T-helper 1 cell treated with Interleukin-12 subunit alpha and Interleukin-12 subunit beta and Interleukin-4 antibody, amounts not matched to agents 30 μg/mL and 1 μg/mL, for 36 hours (primary cell): ENCODE data around the gene PRKG1.
A peak's percentile ranks its signal among the peaks of the same experiment; 100 is the strongest.
"Not testable (repeated sequence)": the region's sequence is repeated elsewhere in the genome, so short reads cannot be mapped to it uniquely, and the experiment has no call there.

ENCODE experiments used
- H3K27ac Mint-ChIP-seq: one replicate; pipeline ENCODE4 v1.8.0; 2021; ENCODE audit warnings: mild to moderate bottlenecking, mixed read lengths
- H3K27me3 Mint-ChIP-seq: one replicate; pipeline ENCODE4 v1.8.0; 2021; ENCODE audit warnings: low read depth, mixed read lengths
- H3K36me3 Mint-ChIP-seq: one replicate; pipeline ENCODE4 v1.8.0; 2021; ENCODE audit warnings: low read depth, mixed read lengths
- H3K4me1 Mint-ChIP-seq: one replicate; pipeline ENCODE4 v1.8.0; 2021; ENCODE audit warnings: low read depth, mixed read lengths
- H3K4me3 Mint-ChIP-seq: one replicate; pipeline ENCODE4 v1.8.0; 2021; ENCODE audit warnings: mild to moderate bottlenecking, moderate library complexity, mixed read lengths
- H3K9me3 Mint-ChIP-seq: one replicate; pipeline ENCODE4 v1.8.0; 2021; ENCODE audit warnings: mixed read lengths

Gene PRKG1

GRCh38 chr10:52220947-52221346, 1146.7 kb downstream of the PRKG1 start:
- no peak overlapping the region for H3K4me3 Mint-ChIP-seq
- H3K9me3 Mint-ChIP-seq = no peaks in the 10 kb centered on the region
- H3K27me3 Mint-ChIP-seq = no peaks in the 10 kb centered on the region
- no peak overlapping the region for H3K27ac Mint-ChIP-seq
- H3K4me1 Mint-ChIP-seq = no peaks in the 10 kb centered on the region
- no peaks in the 10 kb centered on the region for H3K36me3 Mint-ChIP-seq

- no peaks in the 10 kb centered on the region for H3K27me3 Mint-ChIP-seq
These were observed 1147.6 kb downstream of the PRKG1 start for GRCh38 chr10:52221923-52222322.

GRCh38 chr10:52226197-52226847, 1152.0 kb downstream of the PRKG1 start:
- Mint-ChIP-seq H3K36me3 (no peaks in the 10 kb centered on the region), H3K4me1 (no peaks in the 10 kb centered on the region), H3K27me3 (no peaks in the 10 kb centered on the region), H3K9me3 (no peaks in the 10 kb centered on the region), H3K4me3 (no peak overlapping the region), H3K27ac (no peak overlapping the region)

More at GRCh38 chr10:52221923-52222322, 1147.6 kb downstream of the PRKG1 start:
- Mint-ChIP-seq H3K36me3 (no peaks in the 10 kb centered on the region), H3K27ac (no peak overlapping the region), H3K4me3 (no peak overlapping the region), H3K9me3 (no peaks in the 10 kb centered on the region), H3K4me1 (no peaks in the 10 kb centered on the region)

DNA sequence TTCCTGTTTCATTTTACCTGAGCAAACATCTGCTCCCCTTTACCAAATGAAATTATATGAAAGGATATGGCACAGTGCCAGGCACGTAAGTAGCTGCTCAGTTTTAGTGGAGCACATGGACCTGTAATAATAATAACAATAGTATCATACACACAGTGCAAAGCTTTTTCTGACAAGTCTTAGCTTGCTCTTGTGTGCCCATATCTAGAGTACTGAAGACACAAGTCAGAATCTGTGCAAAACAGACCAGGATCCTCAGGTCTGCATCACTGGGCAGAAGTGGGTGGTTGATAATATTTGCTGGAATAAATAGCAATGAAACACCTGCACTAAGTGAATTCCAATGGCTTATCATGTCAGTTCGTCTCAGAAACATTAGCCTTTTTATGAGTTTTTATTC, 1154.3 kb downstream of the PRKG1 start:
- peaks cover 8% of the 10 kb centered on the region for H3K27me3 Mint-ChIP-seq
- no peak overlapping the region for H3K4me3 Mint-ChIP-seq
- H3K4me1 Mint-ChIP-seq = peaks cover 5% of the 10 kb centered on the region
- no peak overlapping the region for H3K27ac Mint-ChIP-seq
- no peaks in the 10 kb centered on the region for H3K36me3 Mint-ChIP-seq
- no peaks in the 10 kb centered on the region for H3K9me3 Mint-ChIP-seq

- H3K4me1 Mint-ChIP-seq = peaks cover 5% of the 10 kb centered on the region
- H3K9me3 Mint-ChIP-seq = no peaks in the 10 kb centered on the region
- peaks cover 8% of the 10 kb centered on the region for H3K27me3 Mint-ChIP-seq
- H3K4me3 Mint-ChIP-seq = no peak overlapping the region
- H3K36me3 Mint-ChIP-seq = no peaks in the 10 kb centered on the region
- H3K27ac Mint-ChIP-seq = no peak overlapping the region
These were observed 1155.1 kb downstream of the PRKG1 start for GRCh38 chr10:52229291-52229931.

DNA sequence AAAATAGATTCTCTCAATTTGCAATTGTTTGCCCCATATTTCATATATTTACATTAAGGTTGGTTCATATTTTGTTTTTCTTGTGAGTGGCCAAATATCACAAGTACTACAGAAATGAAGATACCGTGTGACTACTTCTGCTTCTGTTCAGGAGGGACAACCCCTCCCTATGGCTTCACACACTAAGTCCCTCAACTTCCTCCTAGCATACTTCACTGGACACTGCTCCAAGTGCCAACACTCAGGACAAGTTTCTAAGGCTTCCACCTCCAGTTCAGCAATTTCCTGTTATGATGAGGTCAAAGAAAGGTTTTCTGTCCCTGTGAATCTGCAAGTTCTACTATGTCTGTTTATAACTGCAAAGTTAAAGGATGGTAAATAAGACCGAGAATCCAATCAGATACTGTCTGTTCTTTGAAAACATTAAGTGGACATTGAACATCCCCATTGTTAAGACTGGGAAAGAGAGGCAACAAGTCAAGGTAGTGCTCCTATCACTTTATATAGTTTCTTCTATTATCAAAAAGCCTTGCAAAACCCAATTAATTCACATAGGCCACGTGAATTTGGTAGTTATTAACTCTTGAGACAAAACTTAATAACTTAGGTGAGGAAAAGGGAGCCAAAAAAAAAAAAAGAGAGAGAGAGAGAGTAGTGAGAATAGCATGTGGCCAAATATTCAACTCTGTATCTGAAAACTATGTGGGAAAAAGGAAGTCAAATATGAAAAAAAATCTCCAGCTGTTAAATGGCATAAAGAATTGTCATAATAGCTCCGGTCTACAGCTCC, 1158.5 kb downstream of the PRKG1 start:
- Mint-ChIP-seq H3K27me3 (peaks cover 8% of the 10 kb centered on the region), H3K9me3 (no peaks in the 10 kb centered on the region), H3K4me1 (peaks cover 5% of the 10 kb centered on the region), H3K36me3 (no peaks in the 10 kb centered on the region), H3K4me3 (peak overlapping the region; percentile 65), H3K27ac (no peak overlapping the region)

- not testable (repeated sequence) for H3K27me3 Mint-ChIP-seq, H3K27ac Mint-ChIP-seq, H3K4me1 Mint-ChIP-seq, H3K9me3 Mint-ChIP-seq, H3K36me3 Mint-ChIP-seq
- H3K4me3 Mint-ChIP-seq = peak overlapping the region; percentile 65
These were observed 1159.2 kb downstream of the PRKG1 start for GRCh38 chr10:52233351-52233991.

DNA sequence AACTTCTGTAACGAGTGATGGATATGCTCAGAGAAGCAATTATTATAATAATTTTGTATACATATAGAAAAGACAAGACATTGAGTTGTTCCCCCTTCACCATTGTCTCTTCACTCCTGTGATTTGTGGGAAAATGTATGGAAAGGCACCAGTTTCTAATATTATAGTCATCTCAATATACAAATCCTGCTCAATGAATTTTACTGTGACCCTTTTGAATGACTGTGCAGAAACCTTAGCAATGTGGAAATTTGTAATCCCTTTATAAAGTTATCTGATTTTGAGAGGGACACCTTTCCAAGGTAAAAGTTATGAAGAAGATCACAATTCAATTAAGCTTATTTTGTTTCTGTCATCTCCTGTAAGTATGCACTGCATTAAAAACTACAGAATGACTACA, 1165.5 kb downstream of the PRKG1 start:
- H3K27me3 Mint-ChIP-seq = no peaks in the 10 kb centered on the region
- no peaks in the 10 kb centered on the region for H3K4me1 Mint-ChIP-seq
- no peak overlapping the region for H3K4me3 Mint-ChIP-seq
- H3K36me3 Mint-ChIP-seq = no peaks in the 10 kb centered on the region
- no peak overlapping the region for H3K27ac Mint-ChIP-seq
- no peaks in the 10 kb centered on the region for H3K9me3 Mint-ChIP-seq

GRCh38 chr10:52245547-52245946, 1171.3 kb downstream of the PRKG1 start:
- no peaks in the 10 kb centered on the region for H3K36me3 Mint-ChIP-seq
- no peak overlapping the region for H3K27ac Mint-ChIP-seq
- H3K9me3 Mint-ChIP-seq = no peaks in the 10 kb centered on the region
- H3K27me3 Mint-ChIP-seq = no peaks in the 10 kb centered on the region
- no peak overlapping the region for H3K4me3 Mint-ChIP-seq
- no peaks in the 10 kb centered on the region for H3K4me1 Mint-ChIP-seq

DNA sequence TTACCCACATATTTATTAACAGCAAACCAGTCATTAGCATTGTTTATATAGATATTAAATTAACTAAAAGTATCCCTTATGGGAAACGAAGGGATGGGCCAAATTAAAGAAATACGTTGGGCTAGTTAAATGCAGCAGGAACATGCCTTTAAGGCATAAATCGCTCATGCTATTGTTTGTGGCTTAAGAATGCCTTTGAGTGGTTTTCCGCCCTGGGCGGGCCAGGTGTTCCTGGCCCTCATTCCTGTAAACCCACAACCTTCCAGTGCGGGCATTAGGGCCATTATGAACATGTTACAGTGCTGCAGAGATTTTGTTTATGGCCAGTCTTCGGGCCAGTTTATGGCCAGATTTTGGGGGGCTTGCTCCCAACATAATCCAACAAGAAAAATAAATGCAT, 1173.6 kb downstream of the PRKG1 start:
- not testable (repeated sequence) for H3K4me3 Mint-ChIP-seq

DNA sequence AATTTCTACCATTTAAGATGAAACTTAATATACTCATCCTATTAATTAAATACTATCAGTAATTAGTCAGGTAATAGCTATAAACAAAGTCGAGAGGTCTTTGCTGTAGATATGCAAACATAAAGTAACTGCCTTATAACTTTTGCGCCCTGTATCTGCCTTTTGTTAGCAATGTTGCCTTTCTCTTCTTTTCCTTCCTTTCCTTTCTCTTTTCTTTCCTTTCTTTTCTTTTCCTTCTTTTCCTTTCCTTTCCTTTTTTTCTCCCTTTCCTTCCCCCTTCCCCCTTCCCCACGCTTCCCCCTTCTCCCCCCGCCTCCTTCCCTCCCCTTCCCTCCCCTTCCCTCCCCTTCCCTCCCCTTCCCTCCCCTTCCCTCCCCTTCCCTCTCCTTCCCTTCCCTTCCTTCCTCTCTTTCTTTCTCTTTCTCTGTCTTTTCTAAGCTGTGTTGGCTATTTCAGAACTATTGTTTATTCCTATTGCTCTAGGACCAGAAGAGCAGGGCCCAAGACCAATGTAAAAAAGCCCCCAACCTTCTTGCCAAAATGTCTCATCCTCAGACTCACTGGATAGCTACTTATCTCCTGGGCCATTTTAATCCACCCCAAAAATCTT, 1174.5 kb downstream of the PRKG1 start:
- H3K4me3 Mint-ChIP-seq = no peak overlapping the region
- H3K4me1 Mint-ChIP-seq = no peaks in the 10 kb centered on the region
- H3K27me3 Mint-ChIP-seq = no peaks in the 10 kb centered on the region
- H3K9me3 Mint-ChIP-seq = no peaks in the 10 kb centered on the region
- H3K36me3 Mint-ChIP-seq = no peaks in the 10 kb centered on the region
- no peak overlapping the region for H3K27ac Mint-ChIP-seq

More for the DNA sequence above, 1173.6 kb downstream of the PRKG1 start:
- H3K27ac Mint-ChIP-seq, H3K4me1 Mint-ChIP-seq, H3K36me3 Mint-ChIP-seq, H3K9me3 Mint-ChIP-seq, H3K27me3 Mint-ChIP-seq: not testable (repeated sequence)

DNA sequence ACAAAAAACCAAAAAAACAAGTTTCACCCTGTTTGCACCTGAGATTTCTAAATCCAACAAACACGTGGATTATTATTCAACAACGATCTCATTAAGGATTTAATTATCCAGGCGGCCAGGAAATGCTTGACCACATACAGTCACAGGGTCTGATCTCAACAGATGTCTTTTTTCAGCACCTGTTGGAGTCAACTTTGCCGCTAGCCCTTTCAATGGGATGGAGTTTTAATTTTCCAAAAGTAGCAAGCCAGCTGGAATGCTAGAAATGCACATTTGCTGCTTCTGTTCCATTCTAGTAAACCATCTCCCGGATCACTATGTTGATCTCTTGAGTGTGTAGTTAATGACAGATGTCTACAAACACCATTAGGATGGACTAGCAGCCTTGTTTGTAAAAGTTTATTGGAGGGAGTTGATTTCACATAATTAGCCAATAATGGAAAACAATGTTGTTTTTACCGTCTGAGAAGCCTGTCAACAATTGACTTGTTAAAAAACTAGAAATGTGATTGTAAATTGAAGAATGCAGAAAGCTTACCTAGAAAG, 1175.6 kb downstream of the PRKG1 start:
- Mint-ChIP-seq H3K27ac (no peak overlapping the region), H3K4me3 (no peak overlapping the region), H3K27me3 (no peaks in the 10 kb centered on the region), H3K36me3 (no peaks in the 10 kb centered on the region), H3K4me1 (no peaks in the 10 kb centered on the region), H3K9me3 (no peaks in the 10 kb centered on the region)

DNA sequence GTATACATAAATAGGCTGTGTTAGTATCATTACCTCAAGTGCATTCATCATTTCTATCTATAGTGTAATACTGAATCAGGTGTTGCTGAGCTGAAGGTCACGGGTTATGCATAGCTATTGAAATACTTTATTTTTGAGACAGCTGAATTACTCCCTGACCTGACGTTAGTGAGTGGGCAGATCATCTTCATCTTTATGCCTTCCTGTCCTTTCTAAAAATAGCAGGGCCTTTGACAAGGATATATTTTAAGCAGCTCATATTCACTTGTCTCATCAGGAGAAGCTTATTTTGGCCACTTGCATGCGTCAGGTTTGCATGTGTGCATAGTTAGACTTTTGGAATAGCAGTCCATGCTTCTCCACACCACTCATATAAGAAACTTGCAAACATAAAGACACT, 1176.2 kb downstream of the PRKG1 start:
- H3K9me3 Mint-ChIP-seq = no peaks in the 10 kb centered on the region
- H3K4me3 Mint-ChIP-seq = no peak overlapping the region
- H3K4me1 Mint-ChIP-seq = no peaks in the 10 kb centered on the region
- no peaks in the 10 kb centered on the region for H3K36me3 Mint-ChIP-seq
- no peaks in the 10 kb centered on the region for H3K27me3 Mint-ChIP-seq
- H3K27ac Mint-ChIP-seq = no peak overlapping the region

GRCh38 chr10:52252307-52252706, 1178.0 kb downstream of the PRKG1 start:
- Mint-ChIP-seq H3K36me3 (no peaks in the 10 kb centered on the region), H3K27ac (no peak overlapping the region), H3K27me3 (no peaks in the 10 kb centered on the region), H3K4me3 (no peak overlapping the region), H3K4me1 (no peaks in the 10 kb centered on the region), H3K9me3 (no peaks in the 10 kb centered on the region)
